Measurements from ENCODE around the gene SIL1. TPM values are rescaled to one million over a fixed set of nuclear protein-coding genes. Genes with fewer than 3 reads are reported as not detected.

The SIL1 gene
- total RNA-seq = 28.6 and 28.7 TPM in 2 replicates

DNA sequence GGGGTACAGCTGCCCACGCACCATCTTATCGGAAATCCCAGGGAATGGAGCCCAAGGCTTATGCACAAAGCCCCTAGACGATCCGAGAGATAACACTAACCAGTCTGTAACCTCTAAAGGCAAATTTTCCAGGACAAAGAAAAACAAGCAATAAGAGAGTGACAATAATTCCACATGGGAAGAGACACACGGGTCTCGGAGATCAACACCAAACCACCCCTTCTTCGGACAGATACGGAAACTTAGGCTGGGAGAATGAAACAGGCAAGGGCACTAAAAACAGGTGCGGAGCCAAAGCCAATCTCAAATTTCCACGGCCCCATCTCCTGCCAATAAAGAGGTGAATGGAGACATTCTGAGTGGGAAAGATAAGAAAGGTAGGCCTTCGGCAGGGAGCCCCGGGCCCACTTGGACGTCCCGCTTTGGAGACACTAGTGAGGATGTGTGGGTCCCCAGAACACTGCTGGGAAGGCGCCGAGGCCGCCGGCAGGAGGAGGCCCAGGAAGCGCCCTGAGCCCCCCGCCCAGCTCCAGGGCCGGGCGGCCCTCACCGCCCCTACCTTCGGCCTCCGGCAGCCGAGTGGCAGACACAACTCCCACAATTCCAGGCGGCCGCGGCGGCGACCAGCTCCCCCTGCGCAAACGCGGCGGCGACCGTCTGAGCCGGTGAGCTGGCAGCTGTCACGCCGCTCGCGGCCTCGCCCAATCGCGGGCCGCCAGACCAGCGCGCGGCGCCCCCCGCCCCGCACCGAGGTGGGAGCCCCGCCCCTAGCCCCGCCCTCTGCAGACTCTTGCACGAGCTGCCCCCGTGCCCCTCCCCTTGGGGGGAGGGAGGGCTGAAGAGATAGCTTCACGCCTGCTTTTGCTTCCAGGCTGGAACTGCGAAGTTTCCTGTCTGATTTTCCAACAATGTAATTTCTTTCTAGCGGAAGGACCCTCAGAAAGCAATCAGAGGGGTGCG lies at the start of gene SIL1:
SIL1 (minus strand) TSS at position 659 of the 960 bp plus-strand sequence. CDS start 70,525 bp downstream, outside the sequence.

Small RNA genes lying within 50 kb of the gene (small RNA-seq; reads per million reads assigned to genes)
- not detected for gene RNU6-572P

Other genes starting within 250 kb of the SIL1 start
- gene MATR3, start 95.4 kb upstream of the SIL1 start, total RNA-seq = 363 and 372 TPM in 2 replicates
- gene PAIP2, start 143.5 kb upstream of the SIL1 start, total RNA-seq = 103 TPM in 2 replicates
- not detected in 2 replicates for gene SLC23A1, start 184.9 kb upstream of the SIL1 start, total RNA-seq
- 0.07 TPM in 1 of 2 replicates, not detected in the other for gene MZB1, start 191.5 kb upstream of the SIL1 start, total RNA-seq
- gene PROB1, start 196.7 kb upstream of the SIL1 start, total RNA-seq = 1.7 and 3.2 TPM in 2 replicates
- gene SPATA24, start 205.7 kb upstream of the SIL1 start, total RNA-seq = 6.4 and 6.5 TPM in 2 replicates
- gene DNAJC18, start 241.2 kb upstream of the SIL1 start, total RNA-seq = 12.6 and 15.8 TPM in 2 replicates